HL-60/S4 treated with phorbol 12-myristate 13-acetate at 8.2 ng/mL for 4 days and 3 days (cell line): ENCODE results near the gene GP5.

Source experiments
- in situ Hi-C: fragments of 300-500 bp; cut with MboI; formaldehyde crosslinking; loops from 2 replicates; pipeline ENCODE4 v1.15.0; 2022; ENCODE audit warnings: low sequenced_read_pairs

GP5 gene

DNA sequence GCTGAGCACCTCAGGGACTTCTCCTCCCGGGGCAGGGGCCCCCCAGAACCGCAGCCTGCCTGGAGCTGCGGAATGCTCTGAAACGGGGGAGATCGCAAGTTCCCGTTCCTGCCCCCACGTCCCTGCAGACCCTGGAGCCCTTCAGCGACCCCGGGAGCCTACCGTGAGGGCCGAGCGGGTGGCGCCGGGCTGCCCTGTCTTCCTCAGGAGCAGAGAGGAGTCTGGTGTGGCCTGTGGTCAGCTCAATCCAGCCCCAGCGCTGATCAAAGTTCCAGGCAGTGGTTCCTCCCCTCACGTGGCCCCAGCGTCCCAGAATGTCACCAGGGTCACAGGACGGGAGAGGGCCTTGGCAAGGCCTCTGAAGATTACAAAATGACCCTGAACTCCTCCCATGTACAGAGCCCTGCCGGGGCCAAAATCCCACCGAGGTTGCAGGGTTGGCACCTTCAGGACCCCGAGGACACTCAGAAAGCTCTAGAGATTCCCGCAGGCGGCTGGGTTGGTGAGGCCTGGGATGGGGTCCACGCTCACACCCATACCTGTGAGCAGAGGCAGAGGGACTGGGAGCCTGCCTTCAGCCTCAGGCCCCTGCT lies 47.9 kb downstream of the GP5 start, which contains the start of gene CPN2:
Gene CPN2 (minus strand): TSS at position 249 of the 593 bp plus-strand sequence. CDS start 8,626 bp downstream, outside the sequence.
- in situ Hi-C loops = no loop called here

- in situ Hi-C loops = no loop called here
These were observed 48.4 kb downstream of the GP5 start for GRCh38 chr3:194350726-194351071.

DNA sequence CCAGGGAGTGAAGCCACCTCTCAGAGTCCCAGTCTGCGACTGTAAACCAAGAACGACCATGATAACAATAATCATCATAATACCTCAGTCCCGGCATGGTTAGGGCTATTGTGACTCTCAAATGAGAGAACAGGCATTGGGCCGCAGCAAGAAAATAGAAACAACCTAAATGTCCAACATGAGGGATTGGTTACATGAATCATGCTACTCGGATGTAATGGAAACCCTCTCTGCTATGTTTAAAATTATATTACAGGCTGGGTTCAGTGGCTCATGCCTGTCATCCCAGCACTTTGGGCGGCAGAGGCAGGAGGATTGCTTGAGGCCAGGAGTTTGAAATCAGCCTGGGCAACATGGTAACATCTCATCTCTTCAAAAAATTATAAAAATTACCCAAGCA lies 50.7 kb downstream of the GP5 start:
- in situ Hi-C loops = no loop called here

GRCh38 chr3:194346621-194347020 lies 52.4 kb downstream of the GP5 start:
- in situ Hi-C loops = no loop called here

- in situ Hi-C loops = no loop called here
These were observed 53.0 kb downstream of the GP5 start for GRCh38 chr3:194346035-194346434.
